Activated effector memory CD4-positive, alpha-beta T cell treated with anti-CD3 and anti-CD28 coated beads, Interleukin-2, amount 50 U/mL, for 16 hours (primary cell): ENCODE data around the gene NHS.

Source experiments
- DNase-seq: peaks from one replicate; pipeline ENCODE4 v3.0.0-alpha.2; 2020

Gene NHS

DNA sequence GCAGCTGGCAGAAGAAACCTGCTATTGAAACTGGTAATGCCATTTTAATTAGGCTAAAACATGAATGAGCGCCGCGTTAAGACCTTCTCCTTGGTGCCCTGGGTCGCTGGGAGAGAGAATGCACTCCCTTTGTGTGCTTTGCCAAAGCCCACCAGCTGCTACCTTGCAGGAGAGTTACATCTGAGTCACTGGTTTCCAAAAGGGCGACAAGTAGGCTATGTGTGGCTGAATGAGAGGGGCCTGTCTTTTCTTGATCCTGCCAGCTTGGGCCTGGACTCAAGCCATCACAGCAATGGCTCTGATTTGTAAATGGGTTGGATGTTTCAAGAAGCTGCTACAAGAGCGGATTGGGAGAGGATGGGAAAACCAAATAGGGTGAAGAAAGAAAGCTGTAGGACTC, 81.5 kb downstream of the NHS start:
- no peak for DNase-seq

DNA sequence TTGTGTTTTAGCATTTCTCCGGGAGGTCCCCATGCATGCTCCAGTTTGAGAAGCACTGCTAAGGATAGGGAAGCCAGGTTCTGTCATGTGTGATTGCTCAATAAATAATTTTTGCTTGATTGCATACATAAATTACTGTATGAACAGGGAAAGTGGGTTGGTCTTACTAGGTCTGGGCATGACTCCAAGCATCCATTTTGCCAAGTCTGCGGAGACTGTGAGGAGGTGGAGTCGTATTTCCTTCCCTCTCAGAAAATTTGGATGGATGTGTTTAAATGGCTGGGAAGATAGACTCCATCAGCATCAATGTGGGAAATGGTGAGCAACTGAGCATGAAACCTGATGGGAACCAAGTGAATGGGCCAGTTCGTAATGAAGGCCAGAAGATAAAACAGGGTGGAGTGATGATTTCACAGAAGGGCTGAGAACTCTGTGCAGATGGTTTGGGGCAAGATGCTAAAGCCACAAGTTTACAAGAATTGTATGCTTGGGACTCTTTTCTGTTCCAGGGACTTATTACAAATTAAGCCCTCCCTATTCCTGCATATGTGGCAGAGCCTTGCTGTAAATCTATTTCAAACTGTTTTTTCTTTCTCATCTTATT, 84.1 kb downstream of the NHS start:
- DNase-seq = no peak

DNA sequence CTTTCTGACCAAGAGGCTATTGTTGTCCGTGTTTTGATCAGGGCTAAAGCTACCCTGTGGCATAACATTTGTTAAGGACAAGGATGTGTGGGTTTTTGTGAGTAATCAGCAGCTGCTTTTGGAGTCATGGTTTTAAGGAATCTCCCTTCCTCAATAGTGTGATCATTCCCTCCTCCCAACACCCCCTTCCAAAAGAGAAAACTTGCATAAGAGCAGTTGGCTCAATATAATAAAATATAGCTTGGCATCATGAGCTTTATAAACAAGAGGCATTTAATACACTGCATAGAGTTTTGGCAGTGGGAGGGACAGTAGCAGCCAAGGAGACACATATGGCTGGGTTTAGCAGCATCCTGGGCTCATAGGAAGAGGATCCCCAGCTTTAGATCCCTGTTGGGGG, 84.7 kb downstream of the NHS start:
- no peak for DNase-seq

DNA sequence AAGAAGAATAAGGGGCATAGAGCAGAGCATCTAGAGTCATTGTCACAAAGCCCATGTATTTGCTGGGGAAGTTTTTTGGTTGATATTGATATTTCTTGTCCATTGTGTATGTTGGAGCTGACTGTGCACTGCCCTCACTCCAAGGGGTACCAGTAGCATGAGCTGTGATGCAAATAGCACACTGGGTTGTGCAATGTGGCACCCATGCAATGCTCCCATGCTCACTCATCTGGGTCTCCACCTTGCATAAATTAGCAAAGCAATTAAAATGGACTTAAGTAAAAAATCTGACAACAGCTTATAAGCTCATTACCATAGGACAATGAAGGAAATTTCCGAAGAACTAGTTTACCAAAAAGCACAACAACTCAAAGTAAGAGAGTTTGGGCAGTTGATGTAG, 87.9 kb downstream of the NHS start:
- DNase-seq = no peak

DNA sequence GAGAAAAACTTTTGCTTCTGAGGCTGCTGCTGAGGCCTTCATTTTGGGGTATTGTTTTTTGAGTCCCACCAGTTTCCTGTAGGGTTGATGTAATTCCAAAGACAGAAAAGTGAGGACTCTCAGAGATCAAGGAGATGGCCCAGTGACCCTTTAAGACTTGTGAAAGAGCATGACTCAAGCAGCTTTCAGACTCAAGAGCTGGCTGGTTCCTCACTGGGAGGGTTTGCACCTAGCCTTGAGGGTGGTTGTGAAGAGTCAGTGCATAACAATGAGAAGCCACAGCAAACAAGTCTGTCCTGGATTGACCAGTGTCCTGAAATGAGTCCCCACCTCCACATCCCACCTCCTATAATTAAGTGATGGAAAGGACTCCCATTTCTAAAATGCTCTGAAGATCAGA, 89.2 kb downstream of the NHS start:
- no peak for DNase-seq

DNA sequence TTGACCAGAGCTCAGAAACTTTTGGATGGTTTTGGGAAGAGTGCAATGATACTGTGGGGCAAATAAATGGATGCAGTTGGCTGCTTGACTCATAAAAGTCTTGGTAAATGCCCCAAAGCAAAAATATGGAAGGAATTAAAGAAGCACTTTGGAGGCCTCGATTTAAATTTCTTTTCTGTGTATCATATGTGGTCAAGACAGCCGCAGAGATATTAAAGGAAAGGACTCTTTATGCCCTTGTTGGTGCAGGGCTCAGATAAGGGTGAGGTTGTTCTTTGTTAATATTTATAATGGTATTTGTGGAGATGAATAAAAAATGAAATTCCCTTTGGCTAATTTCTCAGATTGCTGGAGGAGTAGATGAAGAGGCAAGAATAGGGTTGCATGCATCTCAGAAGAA, 90.2 kb downstream of the NHS start:
- no peak for DNase-seq

DNA sequence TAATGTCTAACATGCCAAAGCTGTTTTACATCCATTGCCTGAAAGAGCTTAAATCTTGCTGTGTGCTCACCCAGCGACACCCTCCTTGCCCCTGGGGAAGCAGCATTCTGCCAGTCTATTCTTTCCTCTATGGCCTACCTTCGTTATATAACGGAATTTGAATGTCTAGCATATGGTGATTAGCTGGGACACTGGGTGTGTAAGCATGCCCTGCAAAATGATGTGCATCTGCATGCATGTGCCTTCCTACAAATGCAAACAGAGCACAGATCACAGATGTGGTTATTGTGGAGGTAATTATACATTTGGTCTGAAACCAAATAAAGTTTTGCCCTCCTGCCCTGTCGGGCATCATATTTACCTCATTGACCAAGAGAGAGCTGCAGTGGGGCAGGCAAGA, 90.8 kb downstream of the NHS start:
- DNase-seq = no peak

DNA sequence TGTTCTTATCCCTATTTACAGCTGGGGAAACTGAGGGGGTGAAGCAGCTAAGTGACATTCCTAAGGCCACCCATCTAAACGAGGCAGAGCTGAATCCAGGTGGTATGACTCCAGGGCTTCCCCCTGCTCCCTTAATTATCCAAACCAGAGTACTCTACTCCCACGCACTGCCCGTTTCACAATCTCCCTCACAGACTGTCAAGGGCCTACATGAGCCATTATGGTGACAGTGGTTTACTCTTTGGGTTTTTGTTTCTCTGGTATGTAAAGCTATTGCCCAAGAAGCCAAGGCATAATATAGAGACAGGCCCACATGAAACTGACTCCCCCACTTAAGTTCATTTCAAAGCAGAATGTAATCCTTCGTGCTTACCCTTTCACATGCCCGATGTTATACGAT, 95.1 kb downstream of the NHS start:
- DNase-seq = no peak

DNA sequence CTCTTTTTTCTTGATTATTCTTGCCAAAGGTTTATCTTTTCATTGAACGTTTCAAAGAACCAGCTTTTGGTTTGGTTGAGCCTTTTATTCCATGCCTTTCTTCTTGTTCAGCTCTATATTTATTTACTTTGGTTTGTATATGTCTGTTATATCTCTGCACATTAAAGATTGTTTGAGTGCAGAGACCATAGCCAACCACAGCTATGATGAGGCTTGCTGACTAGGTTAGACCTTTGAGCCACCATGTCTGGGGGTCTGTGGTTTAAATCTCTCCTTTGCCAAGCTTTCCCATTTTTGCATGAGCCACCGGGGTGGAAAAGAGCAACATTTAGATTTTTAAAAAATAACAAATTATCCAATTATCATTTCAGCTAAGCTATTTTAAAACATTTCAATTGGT, 96.1 kb downstream of the NHS start:
- no peak for DNase-seq

DNA sequence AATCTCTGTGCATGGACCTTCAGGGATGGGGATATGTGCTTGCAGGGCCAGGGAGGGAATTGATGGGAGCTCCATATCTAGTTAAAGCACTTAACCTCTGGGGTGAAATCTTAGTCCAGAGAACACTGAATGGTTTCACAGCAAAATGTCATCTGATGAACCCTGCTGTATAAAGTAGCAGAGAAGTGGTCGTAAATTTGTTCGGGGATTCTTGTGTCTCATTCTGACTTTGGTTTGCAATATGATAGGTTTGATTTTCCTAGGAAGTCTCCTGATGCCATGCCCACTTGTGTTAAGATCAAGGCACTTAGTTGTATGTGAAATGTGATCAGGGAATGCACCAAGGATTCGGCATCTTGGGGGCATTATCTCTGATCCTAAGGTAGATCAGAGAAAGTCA, 96.9 kb downstream of the NHS start:
- no peak for DNase-seq

DNA sequence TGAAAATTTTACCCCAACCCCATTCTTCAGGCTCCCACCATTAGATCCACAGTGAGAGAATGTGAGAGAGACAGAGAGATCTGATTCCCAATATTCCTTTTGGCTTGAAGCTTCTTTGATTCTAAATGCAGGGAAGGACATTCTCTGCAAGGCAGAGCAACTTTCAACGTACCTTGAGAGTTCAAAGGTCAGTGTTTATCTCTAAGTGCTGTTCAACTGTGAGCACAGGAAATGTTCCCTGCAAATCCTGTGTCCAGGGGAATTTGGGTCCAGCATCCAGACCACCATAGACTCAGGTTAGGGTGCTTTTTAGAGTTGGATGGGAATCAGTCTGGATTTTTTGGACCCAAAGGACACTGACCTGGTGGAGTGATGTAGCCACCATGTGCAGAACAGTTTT, 97.4 kb downstream of the NHS start:
- DNase-seq = no peak

DNA sequence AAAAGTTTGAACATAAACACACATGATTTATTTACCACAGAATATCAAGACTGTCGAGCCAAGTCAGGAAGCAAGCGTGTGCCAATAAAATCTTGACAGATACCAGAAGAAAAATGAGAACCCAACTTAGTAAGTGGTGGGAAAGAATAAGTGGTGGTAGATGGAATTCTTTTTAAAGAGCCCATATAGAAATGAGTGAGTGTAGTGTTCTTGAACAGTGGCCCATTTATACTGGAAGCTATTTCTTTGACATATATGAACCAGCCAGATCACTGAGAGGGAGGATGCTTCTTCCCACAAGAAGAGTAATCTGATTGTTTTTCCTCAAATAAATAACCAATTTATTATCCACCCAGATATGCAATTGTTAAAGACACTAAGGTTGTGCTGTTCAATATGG, 98.0 kb downstream of the NHS start:
- no peak for DNase-seq

DNA sequence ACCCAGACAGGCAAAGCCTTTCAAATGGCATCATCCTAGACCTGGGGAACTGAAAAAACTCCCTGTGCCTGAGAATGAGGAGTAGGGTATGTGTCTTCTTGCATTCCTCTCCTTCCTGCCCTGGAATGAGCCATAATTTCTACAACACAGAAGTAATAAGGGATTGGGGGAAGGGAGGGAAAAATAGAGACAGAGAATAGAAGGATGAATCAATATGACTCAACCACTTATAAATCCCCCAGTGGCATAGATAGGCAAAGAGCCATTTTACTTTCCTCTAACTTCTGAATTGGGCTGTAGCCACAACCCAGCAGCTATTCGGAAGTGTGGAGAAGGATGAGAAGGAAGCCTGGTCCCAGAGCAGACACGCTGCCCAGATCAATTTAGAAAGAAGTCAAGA, 99.9 kb downstream of the NHS start:
- DNase-seq = no peak

DNA sequence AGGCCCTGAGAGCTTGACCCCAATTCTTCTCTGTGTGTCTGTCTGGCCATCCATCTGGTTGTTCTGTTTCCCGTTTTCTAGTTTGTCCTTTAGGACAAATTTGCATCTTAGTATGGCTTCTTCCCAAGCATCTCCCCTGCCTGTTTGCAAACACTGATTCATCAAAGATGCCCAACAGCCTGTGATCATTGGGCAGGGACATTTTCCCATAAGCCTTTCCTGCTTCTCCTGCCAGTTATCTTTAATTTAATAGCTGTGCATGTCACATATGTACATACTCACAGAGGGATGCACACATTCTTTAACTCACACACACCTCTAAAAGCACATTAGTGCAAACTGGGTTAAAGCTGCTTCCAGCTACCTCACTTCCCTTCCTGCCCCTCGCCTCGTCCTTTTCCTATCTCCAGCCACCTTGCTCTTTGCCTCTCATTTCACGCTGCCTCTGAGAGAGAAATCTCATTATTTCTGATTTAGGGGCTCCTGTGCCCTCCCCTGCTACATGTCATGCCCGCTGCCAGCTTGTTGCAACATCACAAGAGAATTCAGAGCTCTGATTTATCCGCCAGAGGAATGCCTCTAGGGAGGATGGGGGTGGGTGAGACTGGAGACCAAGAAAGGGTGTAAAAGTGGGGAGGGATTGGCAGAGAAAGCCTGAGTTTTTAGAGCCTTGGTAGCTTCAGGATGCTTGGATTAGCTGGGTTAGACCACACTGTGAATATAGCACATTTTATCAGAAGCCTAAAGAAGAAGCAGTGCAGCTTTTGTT, 100.6 kb downstream of the NHS start:
- no peak for DNase-seq

DNA sequence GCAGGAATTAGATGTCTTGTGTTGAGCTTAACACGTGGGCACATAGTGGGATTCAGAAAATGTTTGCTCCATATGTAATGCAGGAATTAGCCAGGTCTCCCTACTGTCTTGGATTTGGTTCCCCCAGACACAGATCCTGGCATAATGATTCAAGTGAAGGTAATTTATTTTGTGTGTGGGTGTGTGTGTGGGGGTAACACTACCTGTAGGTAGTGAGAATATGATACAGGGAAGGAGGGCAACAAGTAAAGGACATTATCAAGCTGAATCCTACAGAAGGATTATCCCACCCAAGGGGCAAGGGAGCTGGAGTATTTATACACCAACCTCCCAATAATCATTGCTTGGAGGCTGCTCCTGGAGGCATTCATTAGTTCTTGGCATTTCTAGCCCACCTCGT, 101.4 kb downstream of the NHS start:
- DNase-seq = no peak

DNA sequence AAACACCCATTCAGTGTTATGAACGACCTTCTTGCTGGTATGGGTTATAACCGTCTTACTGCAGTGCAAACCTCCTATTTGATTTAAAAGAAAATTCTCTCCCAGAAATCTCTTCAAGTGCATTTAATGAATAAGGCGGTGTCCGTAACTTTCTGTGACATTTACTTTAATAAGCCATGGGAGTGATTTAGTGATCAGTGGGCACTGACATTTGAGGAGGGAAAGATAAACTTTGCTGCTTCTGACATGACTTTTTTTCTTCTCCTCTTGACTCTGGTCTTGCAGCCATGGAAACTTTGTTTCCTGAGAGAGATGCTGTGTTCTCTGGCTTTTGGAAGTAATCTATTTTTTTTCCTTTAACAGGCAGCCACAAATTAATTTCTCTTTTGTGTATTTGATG, 106.1 kb downstream of the NHS start:
- no peak for DNase-seq

DNA sequence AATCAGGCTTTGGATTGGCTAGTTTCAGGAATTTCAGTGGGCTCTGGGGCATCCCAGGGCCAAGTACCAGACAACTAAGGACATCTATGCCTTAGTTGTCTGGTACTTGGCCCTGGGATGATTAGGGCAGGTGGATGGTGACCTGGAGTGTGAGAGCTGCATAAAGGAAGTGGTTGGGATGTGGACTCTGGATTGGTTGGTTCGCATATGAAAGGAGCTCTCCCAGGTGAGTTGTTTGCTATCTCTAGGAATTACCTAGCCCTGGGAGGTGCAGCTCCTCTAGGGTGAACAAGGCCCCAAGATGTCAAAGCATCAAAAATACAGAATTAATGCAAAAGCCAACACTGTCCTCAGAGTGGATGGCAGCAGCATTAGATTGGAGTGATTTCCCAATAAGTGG, 109.6 kb downstream of the NHS start:
- DNase-seq = no peak

DNA sequence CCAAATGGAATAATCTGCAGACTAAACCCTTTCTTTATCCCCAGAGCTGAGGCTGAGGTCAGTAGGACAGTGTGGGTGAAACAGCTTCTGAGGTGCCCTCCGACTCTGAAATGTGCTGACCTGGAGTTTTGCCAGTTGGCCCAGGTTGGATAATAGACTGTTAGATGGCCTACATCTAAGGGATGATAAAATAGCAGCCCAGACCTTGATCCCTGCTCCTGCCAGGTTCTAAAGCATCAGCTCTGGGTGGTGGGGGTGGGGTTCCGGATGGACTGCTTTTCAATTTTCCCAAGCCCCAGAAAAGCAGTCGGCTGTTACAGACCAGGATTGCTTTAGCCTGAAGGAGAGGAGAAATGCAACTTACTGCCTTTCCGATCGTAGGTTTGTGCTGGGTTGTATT, 110.4 kb downstream of the NHS start:
- DNase-seq = no peak

DNA sequence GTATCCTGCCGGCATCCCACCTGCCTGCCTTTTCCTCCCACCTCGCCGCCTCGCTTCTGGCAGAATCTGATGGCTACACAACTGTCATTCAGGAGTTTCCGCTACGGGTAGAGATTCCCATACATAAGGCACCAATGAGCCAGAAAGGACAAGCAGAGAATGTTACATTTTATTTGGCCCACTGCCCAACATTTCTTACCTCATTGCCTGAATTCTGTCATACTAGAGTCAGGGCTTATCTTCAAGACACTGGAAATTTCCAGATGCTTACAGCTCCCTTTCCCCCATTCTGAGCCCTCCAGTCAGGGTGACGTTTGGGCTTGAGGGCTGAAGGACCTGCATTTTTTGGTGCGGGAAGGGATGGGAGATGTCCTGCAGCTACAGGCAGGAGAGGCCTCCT, 113.0 kb downstream of the NHS start:
- DNase-seq = no peak

DNA sequence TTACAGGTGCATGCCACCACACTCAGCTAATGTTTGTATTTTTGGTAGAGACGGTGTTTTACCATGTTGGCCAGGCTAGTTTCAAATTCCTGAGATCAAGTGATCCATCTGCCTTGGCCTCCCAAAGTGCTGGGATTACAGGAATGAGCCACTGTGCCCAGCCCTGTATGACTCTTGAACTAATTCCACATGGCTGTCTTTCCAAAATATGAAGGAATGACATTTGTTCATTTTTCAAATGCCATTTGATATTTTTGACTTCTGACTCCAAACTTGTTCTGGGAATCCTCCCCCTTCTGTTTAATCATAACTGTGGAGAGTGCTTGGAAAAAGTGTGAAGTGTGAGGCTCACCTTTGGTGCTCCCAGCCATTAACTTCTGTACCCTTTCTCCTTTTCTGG, 119.2 kb downstream of the NHS start:
- DNase-seq = no peak

DNA sequence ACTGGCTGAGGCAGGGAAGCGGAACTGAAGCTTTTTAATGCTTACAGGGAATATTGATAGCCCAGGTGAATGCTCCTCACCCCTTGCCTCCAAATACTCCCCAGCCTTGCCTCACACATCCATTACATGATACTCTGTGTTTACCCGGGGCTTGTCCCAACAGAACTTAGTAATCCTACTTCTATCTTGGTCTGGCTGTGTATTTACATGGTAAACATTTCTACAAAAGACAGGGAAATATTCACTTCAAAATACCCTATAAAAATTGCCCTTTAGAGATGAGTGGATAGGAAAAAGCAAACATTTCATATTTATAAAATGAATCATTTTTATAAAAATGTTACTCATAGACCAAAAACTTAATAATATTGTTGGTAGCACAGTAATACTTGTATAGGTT, 120.1 kb downstream of the NHS start:
- DNase-seq = no peak

DNA sequence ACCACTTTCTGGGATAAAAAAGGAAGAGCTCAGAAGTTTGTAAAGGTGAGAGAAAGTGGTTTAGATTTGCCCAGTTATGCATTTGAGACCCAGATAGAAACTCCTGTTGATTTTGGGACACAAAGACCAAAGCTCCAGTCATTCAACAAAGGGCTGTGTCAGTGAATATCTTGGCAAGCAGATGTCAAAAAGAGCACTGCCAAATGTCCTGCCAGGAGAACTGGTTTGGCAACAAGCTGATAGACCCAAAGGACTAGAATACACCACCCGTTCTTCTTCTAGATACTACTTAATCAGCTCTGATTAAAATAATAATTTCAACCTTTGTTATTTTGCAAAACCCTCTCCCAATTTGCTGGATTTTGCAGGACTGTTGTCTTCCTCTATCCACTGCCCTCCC, 121.4 kb downstream of the NHS start:
- no peak for DNase-seq

DNA sequence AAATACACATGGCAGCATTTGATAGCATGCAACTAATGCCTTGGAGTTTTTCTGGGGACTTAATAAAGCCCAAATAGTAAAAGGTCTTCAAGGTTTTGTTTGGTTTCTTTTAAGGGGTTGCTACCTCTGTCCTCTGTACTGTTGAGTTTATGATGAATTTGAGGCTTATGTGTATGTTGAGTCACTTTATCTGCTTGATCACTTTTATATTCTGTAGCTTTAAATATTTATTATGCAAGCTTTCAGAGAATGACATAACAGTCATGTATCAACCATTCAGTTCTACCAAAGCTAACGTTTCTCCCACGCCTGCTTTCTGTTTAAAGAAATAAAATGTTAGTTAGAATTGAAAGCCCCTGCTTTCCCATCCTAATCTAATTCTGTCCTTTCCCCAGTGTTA, 122.2 kb downstream of the NHS start:
- no peak for DNase-seq

DNA sequence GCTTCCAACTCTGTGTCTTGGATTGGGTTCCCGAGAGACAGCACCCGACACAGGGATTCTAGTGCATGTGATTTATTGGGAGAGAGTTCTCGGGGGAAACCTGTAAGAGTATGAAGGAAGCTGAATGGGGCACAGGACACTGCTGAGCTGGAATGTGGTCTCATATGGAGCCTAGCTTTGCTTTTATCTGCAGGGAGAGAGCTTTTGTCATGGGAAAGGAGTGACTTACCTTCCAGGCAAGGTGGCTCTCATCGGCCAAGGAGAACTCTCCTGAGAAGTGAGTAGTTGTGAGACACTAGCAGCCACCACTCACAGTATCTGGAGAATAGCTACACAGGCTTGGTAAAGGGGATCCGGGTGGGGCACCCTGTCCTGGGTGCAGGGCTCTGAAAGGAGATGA, 124.5 kb downstream of the NHS start:
- DNase-seq = no peak

DNA sequence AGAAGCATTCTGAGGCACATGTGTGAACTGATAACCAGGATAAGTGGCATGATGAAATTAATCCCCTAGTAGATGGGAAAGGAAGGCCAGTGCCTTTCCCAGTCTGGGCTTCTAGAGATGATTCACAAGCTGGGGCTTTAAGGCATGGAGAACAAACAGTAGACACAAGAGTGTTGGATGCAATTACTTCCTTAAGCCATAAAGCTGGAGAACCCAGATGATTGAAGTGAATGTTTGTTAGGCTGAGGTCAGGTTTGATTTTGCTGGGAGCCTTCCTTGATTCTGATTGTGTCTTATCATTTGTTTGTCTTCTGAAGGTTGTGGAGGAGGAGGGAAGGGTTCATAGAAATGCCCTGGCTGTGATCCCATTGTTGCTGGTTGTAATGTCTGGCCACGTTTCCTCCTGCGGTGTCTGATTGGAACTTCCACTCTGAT, 125.2 kb downstream of the NHS start:
- no peak for DNase-seq
